DMS 273 (cell line): ENCODE data around the gene SLC49A4.
A peak's percentile ranks its signal among the peaks of the same experiment; 100 is the strongest.

Experiments
- DNase-seq: peaks from one replicate; lab custom pipeline; 2025; ENCODE audit not compliant: unreplicated experiment; lab: John Stamatoyannopoulos, UW

Gene SLC49A4

GRCh38 chr3:122843604-122844003 is 48.7 kb downstream of the SLC49A4 start:
- no peak for DNase-seq

GRCh38 chr3:122857019-122857418 is 62.1 kb downstream of the SLC49A4 start:
- no peak for DNase-seq

- DNase-seq, result peak; percentile 38
Observed at GRCh38 chr3:122858373-122858772, 63.5 kb downstream of the SLC49A4 start.

- no peak for DNase-seq
Observed at GRCh38 chr3:122859021-122859805, 64.3 kb downstream of the SLC49A4 start.

GRCh38 chr3:122862381-122862780 is 67.5 kb downstream of the SLC49A4 start:
- no peak for DNase-seq

- no peak for DNase-seq
Observed at GRCh38 chr3:122864498-122864897, 69.6 kb downstream of the SLC49A4 start.

- DNase-seq, result no peak
Observed at GRCh38 chr3:122868322-122868721, 73.5 kb downstream of the SLC49A4 start.

GRCh38 chr3:122873741-122874515 is 79.1 kb downstream of the SLC49A4 start:
- DNase-seq, result peak; percentile 51

- no peak for DNase-seq
Observed at GRCh38 chr3:122875547-122876127, 80.8 kb downstream of the SLC49A4 start.

GRCh38 chr3:122880173-122880572 is 85.3 kb downstream of the SLC49A4 start:
- DNase-seq, result no peak

GRCh38 chr3:122880624-122881023 is 85.8 kb downstream of the SLC49A4 start:
- DNase-seq, result no peak

GRCh38 chr3:122882361-122882947 is 87.6 kb downstream of the SLC49A4 start:
- DNase-seq, result no peak

GRCh38 chr3:122886251-122886650 is 91.4 kb downstream of the SLC49A4 start:
- no peak for DNase-seq

GRCh38 chr3:122886946-122887345 is 92.1 kb downstream of the SLC49A4 start:
- DNase-seq, result no peak

- DNase-seq, result peak; percentile 99
Observed at GRCh38 chr3:122890077-122890719, 95.3 kb downstream of the SLC49A4 start.

- peak; percentile 45 for DNase-seq
Observed at GRCh38 chr3:122890720-122891220, 95.9 kb downstream of the SLC49A4 start.

- no peak for DNase-seq
Observed at GRCh38 chr3:122892118-122892960, 97.5 kb downstream of the SLC49A4 start.

- DNase-seq, result no peak
Observed at GRCh38 chr3:122893282-122893681, 98.4 kb downstream of the SLC49A4 start.

GRCh38 chr3:122893754-122894668 is 99.1 kb downstream of the SLC49A4 start:
- no peak for DNase-seq
